IPS-15b (cell line): ENCODE results near the gene MRPS31.
A peak's percentile ranks its signal among the peaks of the same experiment; 100 is the strongest.
"Not testable (repeated sequence)": the region's sequence is repeated elsewhere in the genome, so short reads cannot be mapped to it uniquely, and the experiment has no call there.

Experiments used
- H3K27me3 ChIP-seq: one replicate; pipeline ENCODE4 v1.6.1; 2013; ENCODE audit warnings: low read length; ENCODE audit not compliant: control insufficient read depth, insufficient read depth
- H3K36me3 ChIP-seq: one replicate; pipeline ENCODE4 v1.6.1; 2013; ENCODE audit warnings: low read length; ENCODE audit not compliant: control insufficient read depth, insufficient read depth
- H3K4me1 ChIP-seq: one replicate; pipeline ENCODE4 v1.6.1; 2013; ENCODE audit warnings: mild to moderate bottlenecking, low read length; ENCODE audit not compliant: control insufficient read depth, insufficient read depth
- H3K4me3 ChIP-seq: one replicate; pipeline ENCODE4 v1.5.1; 2013; ENCODE audit warnings: low read depth, low read length
- H3K9ac ChIP-seq: one replicate; pipeline ENCODE4 v1.6.1; 2013; ENCODE audit warnings: low read depth, mild to moderate bottlenecking, low read length
- H3K9me3 ChIP-seq: one replicate; pipeline ENCODE4 v1.6.1; 2013; ENCODE audit warnings: mild to moderate bottlenecking, low read length; ENCODE audit not compliant: control insufficient read depth, insufficient read depth

The MRPS31 gene

DNA sequence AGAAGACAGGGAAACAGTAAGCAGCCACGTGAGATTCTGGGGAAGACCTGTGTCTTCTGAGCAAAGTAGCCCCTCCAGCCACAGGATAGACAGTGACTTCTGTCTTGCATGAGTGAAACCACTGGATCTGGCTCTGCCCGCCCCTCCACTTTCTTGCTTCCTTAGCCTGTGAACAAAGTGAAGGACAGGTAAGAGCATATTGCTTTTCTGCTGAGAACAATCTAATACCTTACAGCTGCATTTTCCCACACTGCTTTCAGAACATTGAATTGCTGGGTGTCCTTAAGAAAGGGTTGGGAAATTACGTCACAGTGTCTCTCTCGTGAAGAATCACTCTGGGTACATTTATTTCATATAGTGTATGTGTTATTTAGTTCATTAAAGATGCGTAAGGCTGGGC lies 29.6 kb upstream of the MRPS31 start:
- Histone ChIP-seq H3K36me3 (peaks cover 4% of the 10 kb centered on the region), H3K9me3 (no peaks in the 10 kb centered on the region), H3K9ac (no peak overlapping the region), H3K27me3 (no peaks in the 10 kb centered on the region), H3K4me3 (no peak overlapping the region), H3K4me1 (no peaks in the 10 kb centered on the region)

DNA sequence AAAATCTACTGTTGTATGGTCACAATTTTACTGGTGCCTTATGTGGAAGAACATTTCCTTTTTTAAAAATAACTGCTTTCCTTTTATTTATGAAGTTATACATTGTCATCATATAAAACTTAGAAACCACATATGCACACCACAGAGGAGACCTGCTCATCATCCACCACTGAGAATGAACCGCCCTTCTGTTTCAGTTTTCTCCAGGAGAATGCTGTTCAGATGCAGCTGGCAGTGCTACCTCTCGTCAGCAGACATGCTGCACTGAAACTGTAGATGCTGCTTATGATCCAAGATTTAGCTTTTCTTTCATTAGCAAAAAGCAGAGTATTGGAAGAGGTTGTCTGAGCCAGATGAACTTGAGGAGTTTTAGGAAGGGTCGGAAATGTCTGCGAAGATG lies 28.5 kb upstream of the MRPS31 start:
- Histone ChIP-seq H3K4me1 (no peaks in the 10 kb centered on the region), H3K36me3 (no peaks in the 10 kb centered on the region), H3K4me3 (no peak overlapping the region), H3K27me3 (no peaks in the 10 kb centered on the region), H3K9me3 (no peaks in the 10 kb centered on the region), H3K9ac (no peak overlapping the region)

DNA sequence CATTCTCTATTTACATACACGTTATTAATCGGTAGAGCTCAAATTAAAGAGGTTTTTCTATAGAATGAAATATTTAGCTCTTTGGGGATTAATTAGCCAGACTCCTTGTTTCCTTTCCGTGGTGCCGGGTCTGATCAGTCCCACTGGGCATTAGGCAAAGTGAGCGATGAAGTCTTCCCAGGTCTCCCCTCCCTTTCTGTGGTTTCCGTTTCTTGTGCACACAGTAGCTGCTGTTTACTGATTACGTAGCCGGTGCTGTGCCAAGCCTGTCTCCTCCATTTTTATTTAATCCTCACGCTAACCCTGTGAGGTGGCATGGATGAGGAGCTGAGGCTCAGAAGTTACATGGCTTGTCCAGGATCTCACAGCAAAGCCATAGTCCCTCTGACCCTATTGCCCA lies 27.4 kb upstream of the MRPS31 start:
- Histone ChIP-seq H3K36me3 (no peaks in the 10 kb centered on the region), H3K9me3 (no peaks in the 10 kb centered on the region), H3K9ac (no peak overlapping the region)

DNA sequence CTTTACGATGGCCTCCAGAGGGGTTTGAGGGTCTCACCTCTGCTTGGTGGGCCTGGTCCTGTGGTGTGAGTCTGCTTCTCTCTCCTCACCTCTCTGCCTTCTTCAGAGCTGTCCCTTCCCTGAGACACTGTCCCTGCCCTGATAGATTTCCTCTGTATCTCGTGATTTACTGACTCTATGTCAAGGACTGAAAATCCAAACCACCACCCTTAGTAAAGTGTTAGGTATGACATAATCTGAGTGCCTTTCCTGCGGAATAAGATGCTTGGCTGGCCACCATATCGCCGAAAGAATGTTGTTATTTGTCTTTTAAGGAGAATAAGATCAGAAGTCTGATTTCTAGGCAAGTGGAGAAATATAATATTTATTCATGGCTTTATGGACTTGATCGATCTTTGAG lies 25.7 kb upstream of the MRPS31 start:
- Histone ChIP-seq H3K9me3 (no peaks in the 10 kb centered on the region), H3K9ac (no peak overlapping the region), H3K27me3 (no peaks in the 10 kb centered on the region), H3K4me1 (no peaks in the 10 kb centered on the region), H3K36me3 (no peaks in the 10 kb centered on the region), H3K4me3 (no peak overlapping the region)

More for the DNA sequence above, 27.4 kb upstream of the MRPS31 start:
- H3K27me3 ChIP-seq: no peaks in the 10 kb centered on the region
- H3K4me1 ChIP-seq: no peaks in the 10 kb centered on the region
- H3K4me3 ChIP-seq: no peak overlapping the region

DNA sequence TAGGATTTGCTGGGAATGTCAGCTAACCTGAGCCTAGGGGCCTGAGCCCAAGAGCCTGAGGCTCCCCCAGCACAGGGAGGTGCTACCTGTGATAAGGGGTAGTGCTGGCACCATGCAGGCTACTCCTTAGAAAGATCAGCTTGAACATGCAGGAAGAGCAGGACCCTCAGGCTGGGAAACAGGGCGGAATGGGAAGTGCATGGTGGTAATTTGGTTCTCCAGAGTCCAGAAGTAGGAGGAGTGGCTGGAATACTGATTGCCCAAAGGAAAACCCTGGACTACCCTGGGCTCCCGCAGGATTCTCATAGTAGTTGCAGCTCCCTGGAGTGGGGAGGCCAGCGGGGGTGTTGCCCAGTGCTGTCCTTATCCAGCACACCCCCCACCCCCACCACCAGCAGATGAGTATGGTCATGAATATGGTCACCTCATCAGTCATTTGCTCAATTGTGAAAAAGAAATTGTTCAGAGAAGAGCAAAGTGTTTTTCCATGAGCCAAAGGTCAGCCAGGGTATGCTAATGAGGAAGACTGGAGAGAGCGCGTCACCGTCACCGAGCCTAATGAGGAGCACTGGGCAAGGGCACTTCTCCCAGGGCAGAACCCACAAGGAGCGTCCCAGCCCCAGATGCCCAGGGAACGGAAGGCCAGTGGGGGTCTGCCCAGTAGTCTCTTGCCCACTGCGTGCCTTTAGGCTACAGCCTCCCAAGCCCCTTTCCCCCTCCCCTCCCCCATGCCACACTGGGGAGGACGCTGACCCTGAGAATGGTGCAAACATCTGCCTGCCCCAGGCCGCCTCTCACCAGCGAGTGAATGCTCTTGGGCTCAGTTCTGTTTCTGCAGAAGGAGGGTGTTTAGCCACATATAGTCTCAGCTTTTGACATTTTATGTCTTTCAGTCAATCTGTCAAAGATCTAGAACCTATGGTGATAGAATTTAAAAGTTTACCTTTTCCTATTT lies 23.7 kb upstream of the MRPS31 start:
- H3K9me3 ChIP-seq: no peaks in the 10 kb centered on the region

GRCh38 chr13:40793339-40793738 lies 22.3 kb upstream of the MRPS31 start:
- Histone ChIP-seq H3K27me3 (no peaks in the 10 kb centered on the region), H3K9me3 (no peaks in the 10 kb centered on the region)

More for the DNA sequence above, 23.7 kb upstream of the MRPS31 start:
- H3K9ac ChIP-seq: no peak overlapping the region
- H3K36me3 ChIP-seq: no peaks in the 10 kb centered on the region
- no peak overlapping the region for H3K4me3 ChIP-seq
- no peaks in the 10 kb centered on the region for H3K27me3 ChIP-seq
- no peaks in the 10 kb centered on the region for H3K4me1 ChIP-seq

DNA sequence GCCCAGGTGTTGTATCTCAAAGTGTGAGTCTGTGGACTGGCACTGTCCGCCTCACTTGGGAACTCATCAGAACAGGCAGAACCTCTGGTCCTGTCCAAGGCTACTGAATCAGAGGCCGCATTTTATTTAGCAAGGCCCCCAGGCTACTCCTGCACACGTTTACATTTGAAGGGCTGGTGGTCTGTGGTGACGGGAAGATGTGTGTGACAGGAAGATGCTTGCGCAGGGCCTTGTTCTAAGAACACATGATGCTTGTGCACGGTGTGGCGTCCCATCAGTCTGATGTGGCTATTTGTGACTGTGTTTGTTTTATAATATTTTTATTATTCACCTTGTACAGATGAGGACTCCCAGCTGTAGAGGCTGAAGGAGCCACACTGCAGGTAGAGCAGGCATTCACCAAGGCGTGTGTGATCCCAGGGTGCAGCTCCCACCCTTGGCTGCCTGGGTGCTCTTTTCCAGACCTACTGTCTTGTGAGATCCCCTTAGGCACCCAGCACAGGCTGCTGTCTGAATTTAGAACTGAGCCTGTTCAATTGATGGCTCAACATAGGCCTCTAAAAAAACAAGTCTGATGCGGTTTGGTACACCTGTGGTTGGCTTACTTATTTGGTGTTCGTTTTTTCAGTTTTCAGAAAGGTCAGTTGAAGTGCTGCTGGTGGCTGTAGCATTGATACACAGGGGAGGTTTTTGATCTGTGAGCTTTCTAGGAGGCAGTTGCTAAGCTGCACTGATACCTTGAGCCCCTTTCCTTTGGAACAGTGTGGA lies 21.5 kb upstream of the MRPS31 start:
- Histone ChIP-seq H3K9ac (no peak overlapping the region), H3K9me3 (no peaks in the 10 kb centered on the region), H3K4me3 (no peak overlapping the region), H3K36me3 (no peaks in the 10 kb centered on the region), H3K4me1 (no peaks in the 10 kb centered on the region), H3K27me3 (no peaks in the 10 kb centered on the region)

More at GRCh38 chr13:40793339-40793738, 22.3 kb upstream of the MRPS31 start:
- Histone ChIP-seq H3K9ac (no peak overlapping the region), H3K4me1 (no peaks in the 10 kb centered on the region), H3K36me3 (no peaks in the 10 kb centered on the region), H3K4me3 (no peak overlapping the region)

GRCh38 chr13:40790154-40790616 lies 19.2 kb upstream of the MRPS31 start:
- H3K9me3 ChIP-seq: no peaks in the 10 kb centered on the region
- H3K27me3 ChIP-seq: no peaks in the 10 kb centered on the region
- H3K4me1 ChIP-seq: peaks cover 2% of the 10 kb centered on the region
- peak overlapping the region; percentile 36 for H3K4me3 ChIP-seq
- peak overlapping the region; percentile 32 for H3K9ac ChIP-seq
- no peaks in the 10 kb centered on the region for H3K36me3 ChIP-seq

DNA sequence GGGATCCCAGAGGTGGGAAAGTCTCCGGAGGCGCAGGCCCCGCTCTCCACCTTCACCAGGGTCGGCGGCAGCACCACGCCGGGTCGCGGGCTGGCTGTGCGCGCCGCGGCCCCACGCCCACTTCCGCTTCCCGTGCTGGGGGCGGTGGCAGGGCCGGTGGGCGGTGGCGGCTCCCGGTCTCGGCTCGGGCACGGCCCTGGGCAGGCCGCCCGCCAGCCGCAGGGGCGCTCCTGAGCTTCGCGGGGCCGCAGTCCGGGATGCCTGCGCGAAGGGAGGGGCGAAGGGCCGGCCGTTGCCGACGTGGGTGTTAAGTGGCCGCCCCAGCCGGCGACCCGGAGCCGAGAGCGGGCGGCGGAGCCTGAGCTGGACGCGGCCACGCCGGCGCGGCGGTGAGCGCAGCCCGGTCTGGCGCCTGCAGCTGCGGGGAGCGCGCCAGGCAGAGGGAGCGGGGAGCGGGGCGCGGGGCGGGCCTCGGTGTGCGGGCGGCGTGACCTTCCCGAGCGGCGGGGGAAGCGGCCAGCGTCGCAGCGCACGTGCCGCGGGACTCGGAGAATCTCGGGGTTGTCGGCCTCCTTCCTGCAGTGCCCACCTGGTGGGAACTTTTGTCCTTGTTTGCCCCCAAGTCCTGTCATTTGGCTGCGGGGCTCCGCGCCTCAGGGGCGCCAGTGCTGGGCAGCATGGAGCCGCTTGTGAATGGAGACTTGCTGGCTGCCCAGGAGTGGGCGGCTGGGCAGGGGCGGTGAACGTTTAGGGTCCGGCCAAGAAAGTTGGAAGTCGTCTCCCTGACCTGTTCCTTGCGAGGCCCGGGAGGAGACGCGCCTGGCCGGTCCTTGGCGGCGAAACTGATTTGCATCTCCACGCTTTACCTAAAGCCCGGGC lies 18.5 kb upstream of the MRPS31 start, which contains the start of gene SLC25A15:
TSS of gene SLC25A15 (plus strand) at position 337 of the 879 bp plus-strand sequence. CDS start 3,616 bp downstream, outside the sequence.
- Histone ChIP-seq H3K4me3 (peak within 1 kb of the TSS; percentile 36), H3K4me1 (peaks cover 2% of the 10 kb centered on the region), H3K9me3 (no peaks in the 10 kb centered on the region), H3K36me3 (no peaks in the 10 kb centered on the region), H3K9ac (peak within 1 kb of the TSS; percentile 65), H3K27me3 (no peaks in the 10 kb centered on the region)

- not testable (repeated sequence) for H3K9me3 ChIP-seq, H3K27me3 ChIP-seq, H3K4me1 ChIP-seq, H3K36me3 ChIP-seq
- peak overlapping the region; percentile 65 for H3K9ac ChIP-seq
- peak overlapping the region; percentile 36 for H3K4me3 ChIP-seq
Measured at GRCh38 chr13:40788540-40789274, 17.7 kb upstream of the MRPS31 start.
